H1 (cell line): ENCODE measurements around the gene AGAP1. TPM values are rescaled to one million over a fixed set of nuclear protein-coding genes. Genes with fewer than 3 reads are reported as not detected.

ENCODE experiments used
- ATF3 ChIP-seq: IDR thresholded peaks from 2 replicates; pipeline ENCODE4 v1.6.1; 2011; ENCODE audit warnings: low read depth, mild to moderate bottlenecking, low read length; ENCODE audit not compliant: insufficient read depth
- CBX5 ChIP-seq: fragments of 300-800, 300-1000 bp; sonication (generic); IDR thresholded peaks from 2 replicates; pipeline ENCODE4 v1.7.1; 2016; ENCODE audit warnings: antibody characterized with exemption, low read length, low read depth
- polyA plus RNA-seq, 7 experiments: library from polyadenylated mRNA; depleted of rRNA in 3 of 7; stranded (reverse) in 5 of 7; unstranded in 2 of 7; fragments of >200 nt in 5 of 7; fragments of 200-250 nt in 2 of 7; gene quantifications; 1 replicate in 5 of 7; 2 replicates in 1 of 7; 4 replicates in 1 of 7; pipeline versions ENCODE4 v1.2.1 to v1.2.3, GENCODE V29; 2011 to 2013; ENCODE audit warnings: missing spikeins in 2 of 7, mixed read lengths in 2 of 7
- total RNA-seq: library from RNA; stranded (reverse); fragmentation: NEBNext Ultra II Directional; extraction: Animal tissue kit (Norgen Biotek cat#: 25700); gene quantifications from 2 replicates; pipeline ENCODE4 v1.2.1, GENCODE V29; 2021

The AGAP1 gene
- total and polyA plus RNA-seq, 2 of the 8 experiments (the other 6 are each of a cell fraction or from before 2014, with no cell fraction given): 18.1 to 39.4 TPM

- no peak for TF ChIP-seq ATF3
- TF ChIP-seq CBX5: no peak
Observed at GRCh38 chr2:235784788-235785187, 290.9 kb downstream of the AGAP1 start (continued).
